T follicular helper cell (primary cell): ENCODE results near the gene FBRS.
"Not testable (repeated sequence)": the region's sequence is repeated elsewhere in the genome, so short reads cannot be mapped to it uniquely, and the experiment has no call there.

Experiments used
- DNase-seq: peaks from one replicate; pipeline ENCODE4 v3.0.0-alpha.2; 2020; ENCODE audit warnings: low read depth
- total RNA-seq, 2 experiments: gene quantifications; one replicate each; lab custom pipeline; 2026; lab: John Stamatoyannopoulos, UW

Gene FBRS
- 91.1 to 122 reads per million in 2 experiments for total RNA-seq

- peak; percentile 100 for DNase-seq
Observed at GRCh38 chr16:30657866-30658730, at the start of gene FBRS. Gene FBRS, plus strand, starts transcription at chr16:30658431. Its CDS starts 1,088 bp downstream, at chr16:30659519.

DNA sequence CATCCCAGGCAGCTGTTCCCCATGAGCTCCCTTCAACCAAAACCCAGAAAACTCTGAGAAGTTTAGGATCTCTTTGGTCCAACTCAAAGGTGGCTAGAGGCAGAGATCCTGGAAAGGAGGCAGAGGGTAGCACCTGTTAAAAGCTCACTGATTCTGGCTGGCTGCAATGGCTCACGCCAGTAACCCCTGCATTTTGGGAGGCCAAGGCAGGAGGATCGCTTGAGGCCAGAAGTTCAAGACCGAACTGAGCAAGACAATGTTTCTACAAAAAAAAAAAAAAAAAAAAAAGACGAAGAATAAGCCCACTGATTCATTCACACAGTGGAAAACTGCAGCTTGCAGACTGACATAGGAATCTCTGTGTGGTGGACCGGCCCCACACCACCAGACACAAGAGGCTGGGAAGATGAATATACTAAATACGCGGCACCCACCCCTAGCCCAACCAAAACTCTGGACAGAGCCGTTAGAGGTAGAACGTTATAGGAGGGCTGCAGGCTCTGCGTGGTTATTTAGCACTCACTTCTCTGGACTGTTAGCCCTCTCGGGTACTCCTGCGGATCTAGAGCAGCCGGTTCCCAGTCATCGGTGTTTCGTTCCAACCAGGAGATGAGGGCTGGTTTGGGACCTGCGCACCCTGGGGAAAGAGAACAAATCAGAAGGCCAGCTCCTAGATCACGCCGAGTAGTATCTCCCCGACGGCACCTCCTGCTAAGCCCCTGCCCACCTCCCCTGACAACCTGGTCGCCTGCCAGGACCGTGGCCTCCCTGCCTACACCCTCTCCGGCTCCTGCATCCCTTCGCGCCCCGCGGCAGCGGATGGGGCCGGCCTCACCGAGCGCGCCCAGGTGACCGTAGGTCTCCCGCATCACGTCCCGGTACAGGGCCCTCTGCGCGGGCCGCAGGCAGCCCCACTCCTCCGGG, 49.0 kb upstream of the FBRS start:
- DNase-seq: no peak

GRCh38 chr16:30609926-30610839, 48.0 kb upstream of the FBRS start, which contains the start of gene ZNF689:
Gene ZNF689, minus strand, starts transcription at chr16:30610389. Its CDS starts 348 bp downstream, at chr16:30610041.
- peak; percentile 92 for DNase-seq

- peak; percentile 57 for DNase-seq
Observed at GRCh38 chr16:30615358-30616091, 42.7 kb upstream of the FBRS start.

GRCh38 chr16:30619202-30619601, 39.0 kb upstream of the FBRS start:
- no peak for DNase-seq

DNA sequence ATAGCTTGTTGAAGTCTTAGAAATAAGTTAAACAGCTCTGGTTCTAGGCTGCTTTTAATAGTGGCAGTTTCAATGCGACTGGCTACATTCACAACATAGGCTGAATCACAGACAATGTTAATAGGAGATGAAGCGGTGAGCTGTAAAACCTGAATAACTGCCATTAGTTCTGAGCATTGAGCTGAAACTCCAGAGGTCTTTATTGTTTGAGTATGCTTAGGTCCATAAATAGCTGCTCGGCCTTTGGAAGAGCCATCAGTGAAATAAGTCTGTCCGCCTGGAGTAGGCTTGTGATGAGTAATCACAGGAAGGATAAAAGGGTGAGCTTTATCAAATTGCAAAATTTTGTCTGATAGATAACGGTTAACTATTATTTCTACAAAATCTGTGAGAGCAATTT, 38.6 kb upstream of the FBRS start:
- no peak for DNase-seq

GRCh38 chr16:30620169-30620568, 38.1 kb upstream of the FBRS start:
- no peak for DNase-seq

- DNase-seq: no peak
Observed at GRCh38 chr16:30621765-30622164, 36.5 kb upstream of the FBRS start.

- no peak for DNase-seq
Observed at GRCh38 chr16:30622455-30623032, 35.7 kb upstream of the FBRS start.

GRCh38 chr16:30623536-30624283, 34.5 kb upstream of the FBRS start:
- no peak for DNase-seq

GRCh38 chr16:30626236-30626635, 32.0 kb upstream of the FBRS start:
- no peak for DNase-seq

GRCh38 chr16:30628628-30629540, 29.3 kb upstream of the FBRS start:
- DNase-seq: peak; percentile 76

- DNase-seq: not testable (repeated sequence)
Observed at GRCh38 chr16:30632454-30632853, 25.8 kb upstream of the FBRS start.

DNA sequence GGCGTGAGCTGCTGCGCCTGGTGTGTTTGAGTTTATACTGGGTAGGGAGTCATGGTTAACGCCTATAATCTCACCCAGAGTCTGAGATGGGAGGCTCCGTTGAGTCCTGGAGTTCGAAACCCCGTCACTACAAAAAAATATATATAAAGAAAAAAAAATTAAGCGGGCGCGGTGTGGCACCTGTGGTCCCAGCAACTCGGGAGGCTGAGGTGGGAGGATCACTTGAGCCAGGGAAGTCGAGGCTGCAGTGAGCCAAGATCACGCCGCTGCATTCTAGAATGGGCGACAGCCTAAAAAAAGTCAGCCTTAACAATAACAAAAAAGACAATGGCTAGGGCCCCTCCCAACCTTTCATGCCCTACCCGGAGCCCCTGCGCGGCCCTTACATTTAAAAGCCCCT, 24.7 kb upstream of the FBRS start:
- no peak for DNase-seq

GRCh38 chr16:30636599-30636998, 21.6 kb upstream of the FBRS start:
- DNase-seq: no peak

DNA sequence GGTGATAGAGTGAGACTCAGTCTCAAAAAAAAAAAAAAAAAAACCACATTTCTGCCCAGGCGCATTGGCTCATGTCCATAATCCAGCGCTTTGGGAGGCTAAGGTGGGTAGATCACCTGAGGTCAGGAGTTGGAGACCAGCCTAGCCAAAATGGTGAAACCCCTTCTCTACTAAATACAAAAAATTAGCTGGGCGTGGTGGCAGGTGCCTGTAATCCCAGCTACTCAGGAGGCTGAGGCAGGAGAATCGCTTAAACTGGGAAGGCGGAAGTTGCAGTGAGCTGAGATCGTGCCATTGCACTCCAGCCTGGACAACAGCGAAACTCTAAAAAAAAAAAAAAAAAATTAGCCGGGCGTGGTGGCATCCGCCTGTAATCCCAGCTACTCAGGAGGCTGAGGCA, 21.1 kb upstream of the FBRS start:
- DNase-seq: not testable (repeated sequence)

DNA sequence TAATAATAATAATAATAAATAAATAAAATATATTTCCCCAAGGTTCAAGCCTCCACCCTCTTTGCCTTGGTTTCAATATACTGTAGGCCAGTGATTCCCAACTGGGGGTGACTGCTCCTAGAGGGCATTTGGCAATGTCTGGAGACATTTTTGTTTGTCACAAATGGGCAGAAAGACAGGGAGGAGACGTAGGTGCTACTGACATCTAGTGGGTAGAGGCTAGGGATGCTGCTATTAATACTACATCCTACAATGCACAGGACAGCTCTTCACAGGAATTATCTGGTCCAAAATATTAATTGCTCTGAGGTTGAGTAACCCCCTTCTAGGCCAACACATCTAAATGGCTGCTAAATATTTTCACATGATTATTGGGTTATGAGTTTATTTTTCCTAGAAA, 20.3 kb upstream of the FBRS start:
- DNase-seq: no peak

- no peak for DNase-seq
Observed at GRCh38 chr16:30641378-30641982, 16.8 kb upstream of the FBRS start.
